ENCODE results near the gene RBFOX2.
"Not testable (repeated sequence)": the region's sequence is repeated elsewhere in the genome, so short reads cannot be mapped to it uniquely, and the experiment has no call there.

The RBFOX2 gene

DNA sequence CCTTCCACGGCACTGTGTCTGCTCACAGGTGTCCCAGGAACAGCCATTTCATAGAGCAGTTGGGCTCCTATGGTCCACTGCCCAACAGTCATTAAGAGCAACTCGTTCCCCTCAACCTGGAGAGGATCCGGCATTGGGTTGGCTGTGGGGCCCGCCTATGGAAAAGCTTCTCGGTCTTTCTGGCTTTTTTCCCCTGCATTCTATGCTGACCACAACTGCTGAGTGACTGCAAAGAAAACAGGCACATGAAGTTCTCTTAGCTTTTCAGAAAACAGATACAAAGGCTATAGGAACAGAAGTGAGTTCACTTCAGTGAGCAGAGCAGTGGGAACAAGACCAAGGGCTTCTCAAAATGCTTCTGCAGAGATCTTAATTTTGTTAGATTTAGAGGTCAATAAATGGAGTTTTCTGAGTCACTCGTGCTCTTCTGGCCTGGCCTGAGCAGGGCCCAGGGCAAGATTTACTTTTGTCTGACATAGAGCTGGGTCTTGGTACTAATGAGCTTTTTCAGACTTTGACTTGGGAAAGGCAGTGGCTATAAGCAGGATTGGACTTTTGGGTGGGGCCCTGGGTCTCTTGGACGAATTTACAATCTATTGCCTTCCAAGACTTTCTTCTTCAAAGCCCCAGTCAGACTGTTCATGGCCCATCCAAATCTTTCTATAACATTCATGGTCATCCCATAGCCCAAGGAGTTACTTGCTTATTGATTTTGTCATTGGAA is 324.6 kb downstream of the RBFOX2 start:
- DNase-seq (ENCODE audit: low read depth, low spot score) = peak; percentile 7

DNA sequence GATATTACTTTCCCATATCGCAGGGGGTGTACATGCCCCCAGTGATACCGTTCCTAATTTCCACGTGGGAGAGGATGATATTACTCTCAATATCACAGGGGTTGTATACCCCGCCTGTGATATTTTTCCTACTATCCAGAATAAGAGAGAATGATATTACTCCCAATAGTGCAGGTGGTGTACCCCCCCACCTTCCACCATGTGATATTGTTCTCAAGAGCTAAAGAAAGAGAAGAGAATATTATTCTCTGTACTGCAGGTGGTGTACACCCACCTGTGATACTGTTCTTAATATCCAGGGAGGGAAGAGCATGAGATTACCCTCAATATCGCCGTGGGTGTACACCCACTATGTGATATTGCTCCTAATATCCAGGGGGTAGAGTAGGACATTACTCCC is 328.8 kb downstream of the RBFOX2 start:
- not testable (repeated sequence) for DNase-seq (ENCODE audit: low read depth, low spot score)

DNA sequence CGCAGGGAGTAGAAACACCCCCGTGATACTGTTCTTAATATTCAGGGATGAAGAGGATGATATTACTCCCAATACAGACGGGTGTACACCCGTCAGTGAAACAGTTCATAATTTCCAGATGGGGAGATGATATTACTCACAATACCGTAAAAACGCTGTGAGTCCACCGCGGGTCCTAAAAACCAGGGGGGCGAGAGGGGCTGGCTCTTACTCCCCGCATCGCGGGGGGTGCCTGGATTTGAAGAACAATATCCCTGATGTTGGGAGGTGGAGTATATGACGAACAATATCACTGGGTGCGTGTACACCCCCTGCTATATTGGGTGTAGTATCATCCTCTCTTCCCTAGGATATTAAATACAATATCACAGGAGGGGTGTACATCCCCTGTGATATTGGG is 331.5 kb downstream of the RBFOX2 start:
- no peak for DNase-seq (ENCODE audit: low read depth, low spot score)

GRCh38 chr22:35695202-35695601 is 333.4 kb downstream of the RBFOX2 start:
- DNase-seq (ENCODE audit: low read depth, low spot score) = no peak

GRCh38 chr22:35690001-35690400 is 338.6 kb downstream of the RBFOX2 start:
- DNase-seq (ENCODE audit: low read depth, low spot score) = no peak

GRCh38 chr22:35688913-35689675 is 339.5 kb downstream of the RBFOX2 start:
- DNase-seq (ENCODE audit: low read depth, low spot score) = no peak

Data from brain pericyte (primary cell).